SH-SY5Y (cell line): ENCODE results near the gene CCDC9.

ENCODE experiments used
- GATA2 ChIP-seq: IDR thresholded peaks from 2 replicates; pipeline ENCODE4 v1.6.1; 2011; ENCODE audit warnings: mild to moderate bottlenecking, low read depth, low read length
- GATA3 ChIP-seq: IDR thresholded peaks from 2 replicates; pipeline ENCODE4 v1.6.1; 2011; ENCODE audit warnings: low read depth, mild to moderate bottlenecking, low read length, moderate library complexity

DNA sequence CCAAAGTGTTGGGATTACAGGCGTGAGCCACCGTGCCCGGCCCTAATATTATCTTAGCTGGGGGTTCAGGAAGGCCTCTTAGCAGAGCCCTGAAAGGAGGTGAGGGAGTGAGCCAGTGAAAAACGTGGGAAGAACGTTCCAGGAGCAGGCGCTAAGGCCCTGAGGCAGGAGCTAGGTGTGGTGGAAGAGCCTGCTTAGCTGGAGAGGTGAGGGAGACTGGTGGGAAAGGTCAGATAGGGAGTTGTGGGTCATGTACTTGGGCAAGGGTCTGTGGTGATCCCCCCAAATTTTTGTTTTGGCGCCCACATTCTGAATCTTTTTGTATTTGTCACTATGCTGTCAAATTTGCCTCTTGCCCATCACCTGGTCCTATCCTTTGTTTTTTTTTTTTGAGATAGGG is 13.3 kb downstream of the CCDC9 start:
- TF ChIP-seq GATA2 (no peak), GATA3 (no peak)
